PFSK-1 (cell line): ENCODE data around the gene ADGRB3.

Experiments used
- FOXP2 ChIP-seq: optimal IDR thresholded peaks from 2 replicates; pipeline ENCODE3; 2011; ENCODE audit warnings: borderline replicate concordance, control low read depth, inconsistent platforms; ENCODE audit not compliant: insufficient read depth; ENCODE audit errors: extremely low read length, extremely low read depth
- POLR2AphosphoS5 ChIP-seq: IDR thresholded peaks from 2 replicates; pipeline ENCODE4 v1.6.1; 2012; ENCODE audit warnings: low read depth, mild to moderate bottlenecking, control low read depth, low read length, moderate library complexity
- SIN3A ChIP-seq: IDR thresholded peaks from 2 replicates; pipeline ENCODE4 v1.6.1; 2012; ENCODE audit warnings: mild to moderate bottlenecking, low read length, moderate library complexity, borderline replicate concordance; ENCODE audit not compliant: insufficient read depth
- TAF1 ChIP-seq: IDR thresholded peaks from 2 replicates; pipeline ENCODE4 v1.6.1; 2012; ENCODE audit warnings: low read length, control low read depth, borderline replicate concordance; ENCODE audit not compliant: insufficient read depth
- TF ChIP-seq, protein P1 (sequence below), 2 experiments: IDR thresholded peaks; 2 replicates each; pipeline versions ENCODE4 v1.6.1 to v1.8.0; 2011 to 2012; ENCODE audit warnings: low read depth in 2 of 2, low read length in 2 of 2, control low read depth in 1 of 2, inconsistent platforms in 1 of 2, mild to moderate bottlenecking in 1 of 2, moderate library complexity in 1 of 2; ENCODE audit not compliant: insufficient read depth in 1 of 2

- TF ChIP-seq FOXP2, result no peak
- TF ChIP-seq, protein P1, sequence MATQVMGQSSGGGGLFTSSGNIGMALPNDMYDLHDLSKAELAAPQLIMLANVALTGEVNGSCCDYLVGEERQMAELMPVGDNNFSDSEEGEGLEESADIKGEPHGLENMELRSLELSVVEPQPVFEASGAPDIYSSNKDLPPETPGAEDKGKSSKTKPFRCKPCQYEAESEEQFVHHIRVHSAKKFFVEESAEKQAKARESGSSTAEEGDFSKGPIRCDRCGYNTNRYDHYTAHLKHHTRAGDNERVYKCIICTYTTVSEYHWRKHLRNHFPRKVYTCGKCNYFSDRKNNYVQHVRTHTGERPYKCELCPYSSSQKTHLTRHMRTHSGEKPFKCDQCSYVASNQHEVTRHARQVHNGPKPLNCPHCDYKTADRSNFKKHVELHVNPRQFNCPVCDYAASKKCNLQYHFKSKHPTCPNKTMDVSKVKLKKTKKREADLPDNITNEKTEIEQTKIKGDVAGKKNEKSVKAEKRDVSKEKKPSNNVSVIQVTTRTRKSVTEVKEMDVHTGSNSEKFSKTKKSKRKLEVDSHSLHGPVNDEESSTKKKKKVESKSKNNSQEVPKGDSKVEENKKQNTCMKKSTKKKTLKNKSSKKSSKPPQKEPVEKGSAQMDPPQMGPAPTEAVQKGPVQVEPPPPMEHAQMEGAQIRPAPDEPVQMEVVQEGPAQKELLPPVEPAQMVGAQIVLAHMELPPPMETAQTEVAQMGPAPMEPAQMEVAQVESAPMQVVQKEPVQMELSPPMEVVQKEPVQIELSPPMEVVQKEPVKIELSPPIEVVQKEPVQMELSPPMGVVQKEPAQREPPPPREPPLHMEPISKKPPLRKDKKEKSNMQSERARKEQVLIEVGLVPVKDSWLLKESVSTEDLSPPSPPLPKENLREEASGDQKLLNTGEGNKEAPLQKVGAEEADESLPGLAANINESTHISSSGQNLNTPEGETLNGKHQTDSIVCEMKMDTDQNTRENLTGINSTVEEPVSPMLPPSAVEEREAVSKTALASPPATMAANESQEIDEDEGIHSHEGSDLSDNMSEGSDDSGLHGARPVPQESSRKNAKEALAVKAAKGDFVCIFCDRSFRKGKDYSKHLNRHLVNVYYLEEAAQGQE (IDR thresholded peaks at IDR 0.05; ENCODE audit: insufficient read depth in 1 of 2, low read depth in 2 of 2, low read length in 2 of 2), result no peak
- no peak for TF ChIP-seq POLR2AphosphoS5
- no peak for TF ChIP-seq TAF1
- TF ChIP-seq SIN3A, result no peak
These were observed 781.7 kb downstream of the ADGRB3 start for GRCh38 chr6:69416776-69417175.
